Left lung (tissue), 10 donors: ENCODE measurements around the gene KTI12. TPM values are rescaled to one million over a fixed set of nuclear protein-coding genes. Genes with fewer than 3 reads are reported as not detected.
"Not testable (repeated sequence)": the region's sequence is repeated elsewhere in the genome, so short reads cannot be mapped to it uniquely, and the experiment has no call there.

Experiments
- ATAC-seq: fragments of 200-7000 bp; cut with Tn5 transposase; one replicate; pipeline ENCODE4 v1.9.1; 2020; ENCODE audit warnings: moderate library complexity
- DNase-seq, 4 donors: peaks; one replicate each; pipeline ENCODE4 v3.0.0-alpha.2; 2013 to 2020
- H3K27ac ChIP-seq, 2 donors: fragments of 200-600 bp; sonication (generic) in 1 of 2; one replicate each; pipeline versions ENCODE4 v1.5.0 to v1.8.0; 2020 to 2021
- H3K27me3 ChIP-seq, 2 donors: fragments of 200-600 bp; sonication (generic) in 1 of 2; one replicate each; pipeline versions ENCODE4 v1.5.0 to v1.8.0; 2020 to 2021
- H3K36me3 ChIP-seq, 2 donors: fragments of 200-600 bp; sonication (generic) in 1 of 2; one replicate each; pipeline versions ENCODE4 v1.5.0 to v1.8.0; 2020 to 2021
- H3K4me1 ChIP-seq, 2 donors: fragments of 200-600 bp; one replicate each; pipeline ENCODE4 v1.8.0; 2021
- H3K4me3 ChIP-seq, 2 donors: fragments of 200-600 bp; sonication (generic) in 1 of 2; one replicate each; pipeline versions ENCODE4 v1.5.0 to v1.8.0; 2020 to 2021; ENCODE audit warnings: mild to moderate bottlenecking in 1 of 2
- H3K9me3 ChIP-seq, 2 donors: fragments of 200-600 bp; sonication (generic) in 1 of 2; one replicate each; pipeline versions ENCODE4 v1.5.0 to v1.8.0; 2020 to 2021
- intact Hi-C, 2 donors: fragments of 100-400 bp; cut with DNase I; formaldehyde crosslinking; loops; one replicate each; pipeline versions ENCODE4 v1.11.2 to v1.14.2; 2022
- polyA plus RNA-seq, 6 donors: library from polyadenylated mRNA; unstranded; fragments of 120-200 nt; gene quantifications; one replicate each; pipeline ENCODE4 v1.2.1, GENCODE V29; 2013; ENCODE audit not compliant: insufficient read length in 6 of 6
- total RNA-seq, 2 donors: library from RNA; stranded (reverse); fragmentation: NEBNext Ultra II Directional; extraction: Animal tissue kit (Norgen Biotek cat#: 25700); gene quantifications; one replicate each; pipeline ENCODE4 v1.2.1, GENCODE V29; 2021
- TF ChIP-seq, protein P1 (sequence below), 2 donors: fragments of 200-600 bp; sonication (generic) in 1 of 2; IDR thresholded peaks; one replicate each; pipeline versions ENCODE4 v1.5.0 to v1.8.0; 2021; ENCODE audit warnings: antibody characterized with exemption in 2 of 2
- donor health status: DM: no; HTN: yes; CAD: no.
- donor health status: DM: no; HTN: no; CAD: no.

The KTI12 gene
- total and polyA plus RNA-seq, 8 donors: 3.8 to 8.6 (median 5.4) TPM

DNA sequence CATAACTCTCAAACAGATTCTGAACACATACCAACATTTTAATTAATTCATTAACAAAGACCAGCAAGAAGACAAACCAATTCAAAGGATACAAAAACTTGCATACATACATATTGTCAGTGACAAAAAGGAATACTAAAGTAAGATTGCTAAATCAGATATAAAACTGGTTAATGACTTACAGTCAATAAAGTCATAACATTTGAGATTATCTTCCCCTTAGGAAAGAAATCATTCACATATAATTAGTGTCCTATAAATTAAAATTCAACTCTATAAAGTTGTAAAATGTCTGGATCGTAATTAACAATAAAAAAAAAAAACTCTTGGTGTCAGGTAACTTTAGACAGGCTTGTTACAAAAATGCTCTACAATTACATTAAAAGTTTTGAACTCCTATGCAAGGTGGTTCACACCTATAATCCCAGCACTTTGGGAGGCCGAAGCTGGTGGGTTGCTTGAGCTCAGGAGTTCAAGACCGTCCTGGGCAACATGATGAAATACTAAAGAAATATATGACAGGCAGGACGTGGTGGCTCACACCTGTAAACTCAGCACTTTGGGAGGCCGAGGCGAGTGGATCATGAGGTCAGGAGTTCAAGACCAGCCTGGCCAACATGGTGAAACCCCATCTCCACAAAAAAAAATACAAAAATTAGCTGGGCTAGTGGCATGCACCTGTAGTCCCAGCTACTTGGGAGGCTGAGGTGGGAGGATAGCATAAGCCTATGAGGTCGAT lies 25.4 kb downstream of the KTI12 start:
- H3K27ac ChIP-seq: no peak overlapping the region
- H3K9me3 ChIP-seq: no peaks in the 10 kb centered on the region
- no peaks in the 10 kb centered on the region for H3K36me3 ChIP-seq
- DNase-seq: no peak
- no peak for ATAC-seq
- H3K4me1 ChIP-seq: no peaks in the 10 kb centered on the region
- peaks cover 0 to 41% of the 10 kb centered on the region in 2 donors for H3K27me3 ChIP-seq
- H3K4me3 ChIP-seq: no peak overlapping the region
- TF ChIP-seq, protein P1, sequence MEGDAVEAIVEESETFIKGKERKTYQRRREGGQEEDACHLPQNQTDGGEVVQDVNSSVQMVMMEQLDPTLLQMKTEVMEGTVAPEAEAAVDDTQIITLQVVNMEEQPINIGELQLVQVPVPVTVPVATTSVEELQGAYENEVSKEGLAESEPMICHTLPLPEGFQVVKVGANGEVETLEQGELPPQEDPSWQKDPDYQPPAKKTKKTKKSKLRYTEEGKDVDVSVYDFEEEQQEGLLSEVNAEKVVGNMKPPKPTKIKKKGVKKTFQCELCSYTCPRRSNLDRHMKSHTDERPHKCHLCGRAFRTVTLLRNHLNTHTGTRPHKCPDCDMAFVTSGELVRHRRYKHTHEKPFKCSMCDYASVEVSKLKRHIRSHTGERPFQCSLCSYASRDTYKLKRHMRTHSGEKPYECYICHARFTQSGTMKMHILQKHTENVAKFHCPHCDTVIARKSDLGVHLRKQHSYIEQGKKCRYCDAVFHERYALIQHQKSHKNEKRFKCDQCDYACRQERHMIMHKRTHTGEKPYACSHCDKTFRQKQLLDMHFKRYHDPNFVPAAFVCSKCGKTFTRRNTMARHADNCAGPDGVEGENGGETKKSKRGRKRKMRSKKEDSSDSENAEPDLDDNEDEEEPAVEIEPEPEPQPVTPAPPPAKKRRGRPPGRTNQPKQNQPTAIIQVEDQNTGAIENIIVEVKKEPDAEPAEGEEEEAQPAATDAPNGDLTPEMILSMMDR (IDR thresholded peaks at IDR 0.05): no peak
- intact Hi-C loops: no loop called here

DNA sequence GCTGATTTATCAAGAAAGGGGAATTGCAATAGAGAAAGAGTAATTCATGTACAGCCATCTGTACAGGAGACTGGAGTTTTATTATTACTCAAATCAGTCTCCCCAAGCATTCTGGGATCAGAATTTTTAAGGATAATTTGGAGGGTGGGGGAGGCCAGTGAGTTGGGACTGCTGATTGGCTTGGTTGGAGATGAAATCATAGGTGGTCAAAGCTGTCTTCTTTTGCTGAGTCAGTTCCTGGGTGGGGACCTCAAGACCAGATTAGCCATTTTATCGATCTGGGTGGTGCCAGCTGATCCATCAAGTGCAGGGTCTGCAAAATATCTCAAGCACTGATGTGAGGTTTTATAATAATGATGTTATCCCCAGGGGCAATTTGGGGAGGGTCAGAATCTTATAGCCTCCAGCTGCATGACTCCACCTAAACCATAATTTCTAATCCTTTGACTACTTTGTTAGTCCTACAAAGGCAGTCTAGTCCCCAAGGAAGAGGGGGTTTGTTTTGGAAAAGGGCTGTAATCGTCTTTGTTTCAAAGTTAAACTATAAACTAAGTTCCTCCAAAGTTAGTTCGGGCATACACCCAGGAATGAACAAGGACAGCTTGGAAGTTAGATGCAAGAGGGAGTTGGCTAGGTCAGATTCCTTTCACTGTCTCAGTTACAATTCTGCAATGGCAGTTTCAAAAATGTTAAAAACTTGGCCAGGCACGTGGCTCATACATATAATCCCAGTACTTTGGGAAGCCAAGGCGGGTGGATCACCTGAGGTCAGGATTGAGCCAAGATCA lies 26.2 kb downstream of the KTI12 start:
- TF ChIP-seq, protein P1 (IDR thresholded peaks at IDR 0.05): no peak
- no peaks in the 10 kb centered on the region for H3K4me1 ChIP-seq
- DNase-seq (no peak), ATAC-seq (no peak)
- no peaks in the 10 kb centered on the region for H3K9me3 ChIP-seq
- peaks cover 0 to 50% of the 10 kb centered on the region in 2 donors for H3K27me3 ChIP-seq
- no peaks in the 10 kb centered on the region for H3K36me3 ChIP-seq
- H3K27ac ChIP-seq: no peak overlapping the region
- intact Hi-C loops: no loop called here
- no peak overlapping the region for H3K4me3 ChIP-seq

DNA sequence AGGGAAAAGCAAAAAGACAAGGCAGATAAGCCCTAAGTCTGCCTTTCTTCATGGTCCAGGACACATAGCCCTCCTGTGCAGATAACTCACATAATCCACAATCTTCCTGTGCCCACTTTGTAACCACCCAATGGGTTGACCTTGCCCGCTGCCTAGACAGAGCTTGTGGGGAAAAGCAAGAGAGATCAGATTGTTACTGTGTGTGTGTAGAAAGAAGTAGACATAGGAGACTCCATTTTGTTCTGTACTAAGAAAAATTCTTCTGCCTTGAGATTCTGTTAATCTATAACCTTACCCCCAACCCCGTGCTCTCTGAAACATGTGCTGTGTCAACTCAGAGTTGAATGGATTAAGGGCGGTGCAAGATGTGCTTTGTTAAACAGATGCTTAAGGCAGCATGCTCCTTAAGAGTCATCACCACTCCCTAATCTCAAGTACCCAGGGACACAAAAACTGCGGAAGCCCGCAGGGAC lies 27.5 kb downstream of the KTI12 start:
- H3K36me3 ChIP-seq, H3K9me3 ChIP-seq, H3K27ac ChIP-seq, H3K4me1 ChIP-seq, intact Hi-C loops, ATAC-seq, DNase-seq, H3K4me3 ChIP-seq: not testable (repeated sequence)
- peaks cover 0 to 50% of the 10 kb centered on the region in 2 donors for H3K27me3 ChIP-seq

GRCh38 chr1:52005548-52005947 lies 28.1 kb downstream of the KTI12 start:
- ATAC-seq, H3K27ac ChIP-seq, DNase-seq, H3K4me1 ChIP-seq, H3K9me3 ChIP-seq, H3K36me3 ChIP-seq, H3K4me3 ChIP-seq, intact Hi-C loops: not testable (repeated sequence)
- peaks cover 0 to 50% of the 10 kb centered on the region in 2 donors for H3K27me3 ChIP-seq

GRCh38 chr1:52003877-52004276 lies 29.7 kb downstream of the KTI12 start:
- DNase-seq (no peak), ATAC-seq (no peak)
- Histone ChIP-seq H3K4me1 (no peaks in the 10 kb centered on the region), H3K27me3 (peaks cover 0 to 50% of the 10 kb centered on the region in 2 donors), H3K36me3 (no peaks in the 10 kb centered on the region), H3K4me3 (no peak overlapping the region), H3K9me3 (no peaks in the 10 kb centered on the region), H3K27ac (no peak overlapping the region)
- intact Hi-C loops: loop anchor here in 1 of 2 donors (5.0 kb wide), 1 partner anchor 107 kb away; no protein-coding TSS in a partner anchor
- TF ChIP-seq, protein P1 (IDR thresholded peaks at IDR 0.05): no peak
